Cardiac fibroblast (primary cell): ENCODE measurements around the gene ATP4B.

ENCODE experiments used
- DNase-seq, 2 donors: peaks; one replicate each; pipeline versions ENCODE4 v3.0.0 to v3.0.0-alpha.2; 2010; ENCODE audit warnings: low read depth in 2 of 2
- H3K4me3 ChIP-seq, 2 donors: replicated peaks in 1 of 2; 1 replicate in 1 of 2; 2 replicates in 1 of 2; pipeline ENCODE4 v1.5.1; 2011; ENCODE audit warnings: low read depth in 2 of 2, low read length in 2 of 2, mild to moderate bottlenecking in 2 of 2, moderate library complexity in 1 of 2
- TF ChIP-seq, protein P1 (sequence below): IDR thresholded peaks from one replicate; pipeline ENCODE4 v1.5.1; 2011; ENCODE audit warnings: low read depth, mild to moderate bottlenecking, low read length, inconsistent platforms

Gene ATP4B

GRCh38 chr13:113642563-113642962 is 15.4 kb downstream of the ATP4B start:
- no peak overlapping the region for H3K4me3 ChIP-seq
- DNase-seq: no peak
- TF ChIP-seq, protein P1, sequence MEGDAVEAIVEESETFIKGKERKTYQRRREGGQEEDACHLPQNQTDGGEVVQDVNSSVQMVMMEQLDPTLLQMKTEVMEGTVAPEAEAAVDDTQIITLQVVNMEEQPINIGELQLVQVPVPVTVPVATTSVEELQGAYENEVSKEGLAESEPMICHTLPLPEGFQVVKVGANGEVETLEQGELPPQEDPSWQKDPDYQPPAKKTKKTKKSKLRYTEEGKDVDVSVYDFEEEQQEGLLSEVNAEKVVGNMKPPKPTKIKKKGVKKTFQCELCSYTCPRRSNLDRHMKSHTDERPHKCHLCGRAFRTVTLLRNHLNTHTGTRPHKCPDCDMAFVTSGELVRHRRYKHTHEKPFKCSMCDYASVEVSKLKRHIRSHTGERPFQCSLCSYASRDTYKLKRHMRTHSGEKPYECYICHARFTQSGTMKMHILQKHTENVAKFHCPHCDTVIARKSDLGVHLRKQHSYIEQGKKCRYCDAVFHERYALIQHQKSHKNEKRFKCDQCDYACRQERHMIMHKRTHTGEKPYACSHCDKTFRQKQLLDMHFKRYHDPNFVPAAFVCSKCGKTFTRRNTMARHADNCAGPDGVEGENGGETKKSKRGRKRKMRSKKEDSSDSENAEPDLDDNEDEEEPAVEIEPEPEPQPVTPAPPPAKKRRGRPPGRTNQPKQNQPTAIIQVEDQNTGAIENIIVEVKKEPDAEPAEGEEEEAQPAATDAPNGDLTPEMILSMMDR: no peak

DNA sequence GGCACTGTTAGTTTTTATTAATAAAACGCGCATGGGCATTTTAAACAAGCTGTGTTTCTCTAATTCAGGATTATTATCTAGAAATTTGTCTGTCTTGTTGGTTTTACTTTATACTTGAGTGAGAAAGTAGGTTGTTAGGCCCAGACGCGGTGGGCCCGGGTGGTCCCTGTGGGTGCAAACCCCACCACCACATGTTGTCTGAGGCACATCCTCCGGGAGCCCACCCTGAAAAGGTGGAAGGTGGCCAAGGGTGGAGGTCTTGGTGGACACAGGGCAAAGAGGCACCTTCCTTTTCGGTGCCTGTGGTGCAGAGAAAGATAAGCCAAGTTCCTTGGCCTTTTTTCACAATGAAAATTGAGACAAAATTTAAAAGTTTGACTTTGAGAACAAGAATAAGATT is 16.6 kb downstream of the ATP4B start:
- DNase-seq: no peak
- no peak overlapping the region for H3K4me3 ChIP-seq
- TF ChIP-seq, protein P1: no peak

DNA sequence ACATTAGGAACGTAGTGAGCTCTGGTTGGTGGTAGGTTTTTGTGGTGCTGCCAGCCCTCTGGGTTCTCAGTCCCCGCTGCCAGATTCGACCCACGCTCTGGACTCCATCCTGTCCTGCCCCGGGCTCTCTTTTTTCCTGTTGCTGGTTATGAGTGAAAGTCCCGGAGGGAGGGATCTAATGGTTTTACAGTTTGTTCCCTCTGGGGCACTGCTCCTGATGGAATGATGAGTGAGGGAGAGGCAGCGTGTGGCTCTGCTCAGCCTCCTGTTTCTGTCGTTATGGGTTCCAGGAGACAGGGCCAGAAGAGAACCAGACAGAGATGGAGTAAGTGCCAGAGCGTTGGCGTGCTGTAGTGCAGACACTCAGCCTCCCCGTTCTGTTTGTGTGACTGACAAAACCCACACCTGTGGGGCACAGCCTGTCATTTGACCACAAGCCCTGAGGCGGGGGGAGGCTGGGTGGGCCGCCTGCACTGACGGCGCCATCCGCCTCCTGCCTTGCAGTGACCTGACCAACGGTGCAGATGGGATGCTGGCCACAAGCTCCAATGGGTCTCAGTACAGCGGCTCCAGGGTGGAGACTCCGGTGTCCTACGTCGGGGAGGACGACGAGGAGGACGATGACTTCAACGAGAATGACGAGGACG is 18.3 kb downstream of the ATP4B start:
- DNase-seq: no peak
- TF ChIP-seq, protein P1: no peak
- H3K4me3 ChIP-seq: no peak overlapping the region

- TF ChIP-seq, protein P1: no peak
- DNase-seq: no peak
- H3K4me3 ChIP-seq: no peak overlapping the region
These were observed 19.2 kb downstream of the ATP4B start for GRCh38 chr13:113638806-113639205.

GRCh38 chr13:113638173-113638746 is 19.7 kb downstream of the ATP4B start:
- TF ChIP-seq, protein P1: no peak
- no peak overlapping the region for H3K4me3 ChIP-seq
- DNase-seq: no peak

DNA sequence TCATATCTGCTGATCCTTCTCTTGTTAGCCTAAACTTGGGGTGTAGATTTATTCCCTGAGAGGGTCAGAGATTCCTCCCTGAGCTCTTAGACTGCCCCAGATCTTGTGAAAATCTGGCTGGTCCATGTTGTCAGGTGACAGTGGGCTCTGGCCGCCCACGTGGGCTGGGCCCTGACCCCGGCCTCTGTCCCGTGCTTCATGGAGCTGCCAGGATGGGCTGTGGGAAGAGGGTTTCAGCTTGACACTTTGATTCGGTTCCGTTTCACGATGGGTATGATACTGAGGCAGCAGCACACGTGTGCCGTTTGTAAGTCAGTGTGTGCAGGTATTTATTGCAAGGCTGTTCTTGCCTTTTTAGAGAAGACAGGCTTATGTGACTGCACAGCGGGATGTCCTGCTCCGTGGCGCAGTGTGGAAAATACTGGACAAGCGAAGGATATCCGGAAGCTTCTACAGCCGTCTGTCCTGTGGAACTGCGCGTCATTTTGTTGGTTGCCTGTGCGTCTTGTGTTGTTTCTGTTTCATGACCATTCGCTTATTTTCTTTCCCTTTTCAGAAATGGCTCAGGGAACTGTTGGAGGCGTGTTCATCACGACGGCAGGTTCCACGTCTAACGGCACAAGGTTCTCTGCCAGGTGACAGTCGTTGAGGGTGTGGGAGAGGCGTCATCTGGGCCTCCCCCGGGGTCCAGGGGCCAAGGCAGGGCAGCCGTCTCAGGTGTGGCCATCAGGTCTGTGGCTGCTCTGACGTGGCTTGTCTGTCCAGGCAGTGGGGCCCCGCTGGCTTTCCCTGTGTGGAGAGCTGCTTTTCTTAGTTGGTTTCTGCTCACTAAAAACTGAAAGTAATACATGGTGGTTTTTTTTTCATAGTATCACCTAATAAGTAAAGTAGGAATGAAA is 20.5 kb downstream of the ATP4B start:
- TF ChIP-seq, protein P1: no peak
- DNase-seq: no peak
- no peak overlapping the region for H3K4me3 ChIP-seq
